Stimulated activated CD4-positive, alpha-beta T cell treated with anti-CD3 and anti-CD28 coated beads, Interleukin-15, amount 100 ng/mL, for 1 hour (primary cell): ENCODE data around the gene CTSZ.
"Not testable (repeated sequence)": the region's sequence is repeated elsewhere in the genome, so short reads cannot be mapped to it uniquely, and the experiment has no call there.

Experiments used
- DNase-seq, 2 donors: peaks; one replicate each; pipeline ENCODE4 v3.0.0-alpha.2; 2020; ENCODE audit warnings: low read depth in 1 of 2, low spot score in 1 of 2

The CTSZ gene

DNA sequence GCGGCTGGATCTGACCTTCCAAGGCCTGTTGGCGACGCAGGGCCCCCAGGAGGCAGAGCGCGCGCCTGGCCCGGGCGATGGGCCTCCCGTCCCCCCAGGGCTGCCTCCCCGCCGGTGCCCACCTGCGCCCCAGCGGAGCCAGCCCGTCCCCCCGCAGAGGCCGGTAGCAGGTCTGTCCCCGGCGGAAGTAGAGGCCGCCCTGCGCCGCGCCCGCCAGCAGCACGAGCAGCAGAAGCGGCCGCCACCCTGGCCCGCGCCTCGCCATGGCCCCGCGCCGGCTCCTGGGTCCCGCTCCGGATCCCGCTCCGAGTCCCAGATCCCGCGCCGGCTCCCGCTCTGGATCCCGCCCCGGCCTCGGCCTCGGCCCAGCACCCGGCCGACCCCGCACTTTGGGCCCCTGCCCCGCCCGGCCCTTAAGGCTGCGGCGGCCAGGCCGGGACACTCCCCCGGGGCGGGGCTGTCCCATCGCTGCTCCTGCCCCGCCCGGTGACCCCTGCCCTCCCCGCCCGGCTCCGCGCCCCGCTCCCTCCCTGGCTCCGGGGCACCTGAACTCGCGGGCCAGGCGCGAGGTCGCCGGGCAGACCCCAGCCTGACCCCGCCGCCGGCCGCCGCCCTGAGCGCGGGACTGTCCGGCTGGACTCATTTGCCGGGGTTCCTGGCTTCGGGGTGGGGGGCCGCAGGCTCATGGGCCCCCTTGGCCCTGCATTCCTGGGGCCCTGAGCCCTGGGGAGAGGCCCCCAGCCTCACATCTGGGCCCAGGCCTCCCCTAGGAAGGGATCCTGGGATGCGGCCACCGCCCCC lies at the start of gene CTSZ:
CTSZ (minus strand) TSS at position 391 of the 801 bp plus-strand sequence; CDS start at position 265, 126 bp downstream.
- peak in 1 of 2 donors; percentile 42 for DNase-seq

DNA sequence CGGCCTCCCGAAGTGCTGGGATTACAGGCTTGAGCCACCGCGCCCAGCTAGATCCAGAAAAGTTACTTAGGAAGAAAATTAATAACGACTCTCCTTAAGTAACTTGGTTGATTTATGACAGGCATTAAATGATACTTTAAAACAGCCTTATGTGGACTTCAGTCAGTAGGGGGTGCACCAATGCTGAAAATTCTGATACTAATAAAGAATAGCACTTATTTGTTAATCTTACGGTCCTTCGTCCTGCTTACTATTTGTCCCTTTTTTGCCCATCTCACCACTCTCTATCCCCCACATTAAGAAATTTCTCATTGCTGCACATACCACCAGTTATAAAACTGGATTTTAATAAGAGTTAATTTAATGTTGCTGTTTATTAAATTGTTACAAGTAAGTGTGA lies 48.2 kb upstream of the CTSZ start:
- no peak for DNase-seq

DNA sequence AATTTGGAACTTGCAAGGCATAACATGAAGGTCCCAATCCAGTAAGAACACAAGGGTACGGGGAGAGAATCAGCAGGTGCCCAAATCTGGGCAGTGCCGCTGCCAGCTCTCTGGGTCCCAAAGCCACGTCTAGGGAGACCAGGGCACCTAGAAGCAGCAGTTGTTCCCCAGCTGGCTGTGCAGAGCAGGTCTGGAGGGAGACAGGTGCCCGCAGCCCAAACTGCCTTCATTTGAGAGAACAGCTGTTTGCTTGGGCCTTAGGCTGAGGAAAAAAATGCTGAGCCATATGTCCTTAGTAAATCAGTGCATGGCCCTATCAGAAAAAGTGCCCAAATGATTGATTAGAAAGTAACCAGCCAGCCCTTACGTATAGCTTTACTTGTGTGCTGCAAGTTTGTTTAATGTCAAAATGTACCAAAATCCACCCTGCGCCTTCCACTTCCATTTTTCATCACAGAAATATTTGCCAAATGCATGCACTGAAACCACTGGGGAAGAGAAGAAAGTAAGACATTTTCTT lies 44.7 kb upstream of the CTSZ start:
- DNase-seq, result no peak

DNA sequence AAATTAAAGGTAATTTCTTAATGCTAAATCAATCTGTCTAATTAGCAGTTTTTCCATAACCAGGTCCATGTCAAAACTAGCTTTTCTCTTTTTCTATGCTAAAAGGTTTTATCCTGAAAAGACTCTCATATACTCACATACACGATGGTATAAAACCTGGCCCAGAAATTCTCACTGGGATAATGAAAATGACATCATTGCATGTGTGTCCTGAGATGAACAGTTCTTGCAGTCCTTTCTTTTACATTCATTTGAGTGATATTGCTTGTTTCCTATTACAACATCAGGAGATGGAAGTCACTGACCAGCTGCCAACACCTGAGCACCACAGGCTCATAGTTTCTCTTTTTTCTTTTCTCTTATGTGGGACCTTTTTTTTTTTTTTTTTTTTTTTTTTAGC lies 43.4 kb upstream of the CTSZ start:
- DNase-seq, result no peak

DNA sequence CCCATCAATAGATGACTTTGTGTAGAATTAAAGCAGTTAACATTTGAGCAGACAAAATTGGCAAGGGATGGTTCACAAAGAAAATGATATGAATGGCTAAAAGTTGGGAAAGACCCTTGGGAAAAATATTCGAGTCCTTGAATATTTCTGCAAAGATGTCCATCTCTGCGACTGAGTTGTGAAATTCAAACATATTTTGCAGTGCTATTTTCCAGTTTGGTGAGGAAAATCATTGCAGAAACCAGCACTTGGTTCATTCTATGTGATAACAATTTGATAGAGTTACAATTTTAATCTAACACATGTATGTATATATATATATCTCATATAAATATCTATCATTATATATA lies 41.6 kb upstream of the CTSZ start:
- no peak for DNase-seq

DNA sequence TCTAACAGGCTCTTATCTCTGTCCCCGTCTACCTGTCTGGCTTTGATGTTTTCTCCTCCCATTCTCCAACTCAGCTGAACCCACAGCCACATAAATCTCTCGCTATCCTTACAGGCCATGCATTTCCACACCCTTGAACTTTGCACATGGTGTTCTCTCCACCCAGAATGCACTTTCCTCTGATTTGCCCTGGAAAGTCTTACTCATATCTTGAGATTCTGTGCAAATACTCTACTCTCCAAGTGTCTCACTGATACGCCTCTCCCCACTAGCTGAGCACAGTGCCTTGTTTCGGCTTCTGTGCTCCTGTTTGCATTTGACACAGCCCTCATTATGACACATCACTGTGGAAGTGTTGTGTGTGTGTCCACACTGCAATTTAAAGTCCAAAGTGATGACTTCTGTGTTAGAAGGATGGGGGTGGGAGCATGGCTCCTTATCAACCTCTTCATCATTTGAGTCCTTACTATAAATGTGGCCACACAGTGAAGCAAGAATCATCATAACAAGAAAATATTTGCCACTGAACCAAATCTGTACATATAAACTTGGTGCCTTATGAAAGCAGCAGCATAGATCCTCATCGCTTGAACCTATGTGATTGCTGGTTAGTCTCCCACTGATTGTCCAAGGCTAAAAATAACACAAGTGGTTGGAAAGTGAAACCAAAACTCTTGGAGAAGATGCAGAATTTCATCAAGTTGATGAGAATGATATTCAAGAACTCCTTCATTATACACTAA lies 41.1 kb upstream of the CTSZ start:
- DNase-seq, result no peak

DNA sequence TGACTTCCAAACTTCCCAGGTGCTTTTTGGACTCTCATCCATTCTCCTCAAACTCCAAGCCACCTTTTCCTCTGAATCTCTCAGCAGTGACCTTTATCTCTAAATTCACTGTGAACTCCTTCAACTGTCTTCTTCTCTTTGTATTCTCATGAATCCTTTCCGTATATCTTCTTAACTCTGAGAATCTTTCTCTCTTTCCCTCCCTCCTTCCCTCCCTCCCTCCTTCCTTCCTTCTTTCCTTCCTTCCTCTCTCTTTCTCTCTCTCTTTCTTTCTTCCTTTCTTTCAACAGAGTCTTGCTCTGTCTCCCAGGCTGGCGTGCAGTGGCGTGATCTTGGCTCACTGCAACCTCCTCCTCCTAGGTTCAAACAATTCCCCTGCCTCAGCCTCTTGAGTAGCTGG lies 39.8 kb upstream of the CTSZ start:
- DNase-seq, result no peak

- no peak for DNase-seq
Observed at GRCh38 chr20:59044796-59045195, 37.7 kb upstream of the CTSZ start.

GRCh38 chr20:59044295-59044694 lies 37.2 kb upstream of the CTSZ start:
- no peak for DNase-seq

- no peak for DNase-seq
Observed at GRCh38 chr20:59043698-59044097, 36.6 kb upstream of the CTSZ start.

GRCh38 chr20:59042796-59043631 lies 36.0 kb upstream of the CTSZ start:
- DNase-seq, result peak; percentile 92 to 94

DNA sequence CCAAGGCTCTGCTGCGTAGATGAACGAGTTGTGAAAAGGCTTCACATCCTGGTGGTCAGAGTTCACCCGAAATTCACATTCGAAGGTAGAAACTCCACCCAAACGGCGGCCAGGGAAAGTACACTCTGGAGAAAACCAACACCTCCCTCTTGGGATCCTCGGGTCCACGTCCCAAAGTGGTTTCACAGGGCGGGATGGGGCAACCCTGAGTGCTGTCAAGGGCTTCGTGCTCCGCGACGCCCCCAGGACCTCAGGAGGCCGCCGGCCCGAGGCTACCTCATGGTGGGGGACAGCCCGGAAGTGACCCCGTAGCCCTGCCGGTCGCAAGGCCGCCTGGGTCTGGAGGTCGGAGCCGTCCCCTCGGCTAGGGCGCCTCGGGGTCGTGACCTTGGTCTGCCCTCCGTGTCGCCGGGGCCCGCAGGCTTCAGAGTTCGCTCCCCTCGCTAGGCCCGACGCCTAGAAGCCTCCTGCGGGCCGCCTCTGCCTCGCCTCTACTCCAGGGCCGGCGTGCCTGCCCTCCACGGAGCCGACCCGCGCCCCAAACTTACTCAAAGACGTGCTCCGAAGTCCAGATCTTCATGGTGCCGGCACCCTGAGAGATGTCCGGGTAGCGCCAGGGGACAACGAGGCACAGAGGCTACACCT lies 35.2 kb upstream of the CTSZ start, which contains the start of gene PRELID3B:
PRELID3B (minus strand) TSS at position 636 of the 645 bp plus-strand sequence; CDS start at position 580, 56 bp downstream.
- no peak for DNase-seq

- not testable (repeated sequence) for DNase-seq
Observed at GRCh38 chr20:59041487-59041886, 34.4 kb upstream of the CTSZ start.

DNA sequence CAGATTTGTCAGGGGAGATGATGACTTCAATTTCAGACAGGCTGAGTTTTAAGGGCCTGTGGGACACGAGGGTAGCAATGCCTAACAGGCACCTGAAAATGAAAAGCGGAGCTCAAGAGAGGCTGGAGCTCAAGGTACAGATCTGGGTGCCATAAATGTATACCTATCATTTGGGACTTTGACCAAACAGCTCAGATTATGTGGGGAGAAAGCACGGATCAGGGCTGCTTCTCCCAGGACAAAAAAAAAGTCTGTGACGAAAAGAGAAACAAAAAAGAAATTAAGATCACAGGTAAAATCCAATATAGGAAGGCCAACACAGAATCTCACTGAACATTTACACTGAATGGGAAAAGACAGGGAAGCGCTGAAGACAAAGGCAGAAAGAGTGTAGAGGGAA lies 33.6 kb upstream of the CTSZ start:
- no peak for DNase-seq

DNA sequence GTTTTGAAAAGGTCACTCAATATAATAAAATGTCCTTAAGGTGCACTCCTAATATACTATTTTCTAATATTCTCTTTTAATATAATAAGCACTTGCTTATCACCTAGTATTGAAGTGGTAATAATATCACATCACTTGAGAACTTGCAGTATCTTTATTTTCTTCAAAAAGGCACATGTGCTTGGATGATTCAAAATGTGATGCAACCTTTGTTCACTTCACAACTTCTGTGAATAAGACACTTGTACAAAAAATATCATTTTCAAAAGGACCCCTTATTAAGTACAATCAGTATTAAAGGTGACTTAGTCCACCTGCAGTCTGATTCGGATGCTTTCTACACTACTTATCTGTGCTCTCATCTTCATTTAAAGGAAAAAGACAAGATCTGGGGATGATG lies 32.2 kb upstream of the CTSZ start:
- DNase-seq, result no peak

GRCh38 chr20:59037386-59037785 lies 30.3 kb upstream of the CTSZ start:
- no peak for DNase-seq

GRCh38 chr20:59035381-59035780 lies 28.3 kb upstream of the CTSZ start:
- DNase-seq, result no peak

DNA sequence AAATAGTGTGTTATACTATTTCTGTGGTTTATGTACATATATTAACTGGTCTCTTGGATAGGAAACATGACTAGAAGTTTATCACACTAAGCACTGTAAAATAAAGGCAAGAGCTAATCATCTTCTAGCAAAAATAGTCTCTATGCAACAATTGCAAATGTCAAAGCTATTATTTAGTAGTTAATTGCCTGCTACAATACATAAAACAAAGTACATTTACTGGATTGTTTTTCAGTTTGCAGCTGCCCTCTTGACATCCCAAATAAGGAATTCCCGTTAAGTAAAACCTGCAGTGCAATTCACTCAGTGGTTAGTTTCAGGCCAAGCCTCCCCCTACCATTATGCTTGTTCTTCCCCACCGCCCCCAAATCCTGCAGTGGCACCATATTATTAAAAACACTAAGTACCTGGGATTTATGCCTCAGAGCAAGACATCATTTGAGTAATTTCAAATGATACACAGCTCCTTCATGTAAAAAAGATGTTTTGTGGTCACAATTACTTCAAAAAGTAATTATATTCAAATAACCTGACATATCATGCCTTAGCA lies 26.6 kb upstream of the CTSZ start:
- no peak for DNase-seq

GRCh38 chr20:59033093-59033492 lies 26.0 kb upstream of the CTSZ start:
- DNase-seq, result no peak

DNA sequence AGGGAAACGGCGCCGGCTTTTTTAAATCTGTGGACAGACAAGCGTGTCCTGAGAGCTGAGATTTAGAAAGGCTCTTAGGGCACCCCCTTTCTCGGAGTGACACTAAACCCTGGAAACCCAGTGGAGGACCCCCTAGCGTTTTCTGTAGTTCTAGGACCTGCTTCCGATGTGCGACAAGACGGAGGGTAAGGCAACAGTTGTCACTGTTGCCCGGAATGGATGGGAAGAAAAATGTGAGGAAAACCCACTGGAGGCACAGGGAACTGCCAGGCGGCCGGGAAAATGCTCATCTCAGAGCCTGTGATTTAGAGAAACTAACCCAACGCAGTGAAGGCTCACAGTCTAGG lies 25.6 kb upstream of the CTSZ start:
- DNase-seq, result no peak
